Panc1 (cell line): Measurements from ENCODE around the gene CADM4. TPM values are rescaled to one million over a fixed set of nuclear protein-coding genes. Genes with fewer than 3 reads are reported as not detected.

Experiments
- ATAC-seq: fragments of 200-7000 bp; cut with Tn5 transposase; 2 replicates; pipeline ENCODE4 v1.9.1; 2020; ENCODE audit warnings: mild to moderate bottlenecking, moderate library complexity
- BruUV-seq: library from RNA; stranded (reverse); fragments of 400-500 nt; replicated peaks from 2 replicates; lab custom pipeline; 2021; lab: Mats Ljungman, UMichigan
- CTCF ChIA-PET: fragments of 300-600 bp; sonication (Branson Sonifier 250); formaldehyde crosslinking; loops from one replicate; lab custom pipeline; 2022; ENCODE audit warnings: antibody characterized with exemption; lab: Charles Lee
- POLR2A ChIA-PET: fragments of 300-600 bp; sonication (Branson Sonifier 250); formaldehyde crosslinking; loops from one replicate; lab custom pipeline; 2022; ENCODE audit warnings: antibody characterized with exemption; lab: Charles Lee
- DNase-seq: peaks from one replicate; pipeline ENCODE4 v3.0.0-alpha.2; 2010; ENCODE audit warnings: low read depth, low spot score
- H3K27ac ChIP-seq: 2 replicates; pipeline ENCODE4 v1.5.1; 2011; ENCODE audit warnings: mild to moderate bottlenecking, low read length, inconsistent platforms
- H3K27me3 ChIP-seq: fragments of 200-500 bp; sonication (Bioruptor generic); 2 replicates; pipeline ENCODE4 v1.6.0; 2014; ENCODE audit warnings: low read length, inconsistent platforms; ENCODE audit not compliant: control insufficient read depth, insufficient read depth
- H3K36me3 ChIP-seq: fragments of 200-500 bp; sonication (Bioruptor generic); 2 replicates; pipeline ENCODE4 v1.5.1; 2014; ENCODE audit warnings: inconsistent platforms, mild to moderate bottlenecking, low read length, moderate library complexity; ENCODE audit not compliant: control insufficient read depth, insufficient read depth
- H3K4me1 ChIP-seq: 2 replicates; pipeline ENCODE4 v1.5.1; 2011; ENCODE audit warnings: inconsistent platforms, mild to moderate bottlenecking, low read length, moderate library complexity; ENCODE audit not compliant: control insufficient read depth, insufficient read depth
- H3K4me3 ChIP-seq, 2 experiments: 2 replicates each; pipeline ENCODE4 v1.5.1; 2011 to 2012; ENCODE audit warnings: low read depth in 2 of 2, low read length in 2 of 2, mild to moderate bottlenecking in 2 of 2, inconsistent platforms in 1 of 2, moderate library complexity in 1 of 2
- H3K9me3 ChIP-seq: fragments of 200-500 bp; sonication (Bioruptor generic); 2 replicates; pipeline ENCODE4 v1.5.1; 2014; ENCODE audit warnings: low read depth, mild to moderate bottlenecking, inconsistent platforms, low read length, moderate library complexity; ENCODE audit not compliant: control insufficient read depth, insufficient read depth
- POLR2AphosphoS5 ChIP-seq: IDR thresholded peaks from 2 replicates; pipeline ENCODE4 v1.6.1; 2012; ENCODE audit warnings: mild to moderate bottlenecking, low read depth, low read length, moderate library complexity
- SIN3A ChIP-seq: IDR thresholded peaks from 2 replicates; pipeline ENCODE4 v1.6.1; 2012; ENCODE audit warnings: low read depth, mild to moderate bottlenecking, low read length, moderate library complexity, borderline replicate concordance; ENCODE audit not compliant: insufficient read depth
- TCF7L2 ChIP-seq: IDR thresholded peaks from 2 replicates; pipeline ENCODE4 v1.6.1; 2011; ENCODE audit warnings: mild to moderate bottlenecking, low read depth, low read length, inconsistent platforms
- in situ Hi-C: cut with HindIII; loops from 2 replicates; pipeline ENCODE4 v1.10.0; 2016; ENCODE audit warnings: low sequenced_read_pairs, low pct_unique_long_range_greater_than_20kb
- intact Hi-C: fragments of 100-400 bp; cut with micrococcal nuclease; formaldehyde crosslinking; loops from one replicate; pipeline ENCODE4 v1.10.0; 2022; ENCODE audit not compliant: unreplicated experiment
- total RNA-seq: library from RNA; stranded (reverse); gene quantifications from one replicate; pipeline ENCODE4 v1.2.1, GENCODE V29; 2021; ENCODE audit not compliant: unreplicated experiment
- TF ChIP-seq, protein P1 (sequence below), 2 experiments: IDR thresholded peaks; 2 replicates each; pipeline ENCODE4 v1.6.1; 2011 to 2012; ENCODE audit warnings: low read depth in 2 of 2, control low read depth in 1 of 2, low read length in 1 of 2, mild to moderate bottlenecking in 1 of 2, moderate library complexity in 1 of 2; ENCODE audit not compliant: insufficient read depth in 1 of 2
- TF ChIP-seq, protein P2 (sequence below): fragments of 450-650 bp; IDR thresholded peaks from 2 replicates; pipeline ENCODE4 v1.5.1; 2017; ENCODE audit warnings: mild to moderate bottlenecking

The CADM4 gene
- total RNA-seq, 1 experiment from 2014 or later: 2.7 TPM

DNA sequence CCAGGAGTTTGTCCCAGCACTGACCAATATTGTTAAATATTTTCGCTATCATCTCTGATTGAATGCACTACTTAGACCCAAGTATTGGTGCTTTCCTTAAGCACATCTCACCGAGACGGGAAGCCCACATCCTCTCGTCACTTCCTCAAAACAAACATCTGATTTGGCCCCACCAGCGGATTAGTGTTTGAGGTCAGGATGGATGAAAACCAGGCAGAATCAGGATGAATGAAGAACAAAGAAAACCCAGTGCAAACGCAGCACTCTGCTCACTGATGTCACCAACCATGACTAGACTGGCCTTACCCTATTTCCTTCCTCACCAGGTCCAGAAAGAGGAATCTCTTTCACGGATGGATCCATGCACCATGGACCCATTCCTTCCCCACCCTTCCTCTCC lies 24.4 kb upstream of the CADM4 start:
- in situ Hi-C loops: no loop called here
- H3K27ac ChIP-seq: no peak overlapping the region
- TF ChIP-seq, protein P1, sequence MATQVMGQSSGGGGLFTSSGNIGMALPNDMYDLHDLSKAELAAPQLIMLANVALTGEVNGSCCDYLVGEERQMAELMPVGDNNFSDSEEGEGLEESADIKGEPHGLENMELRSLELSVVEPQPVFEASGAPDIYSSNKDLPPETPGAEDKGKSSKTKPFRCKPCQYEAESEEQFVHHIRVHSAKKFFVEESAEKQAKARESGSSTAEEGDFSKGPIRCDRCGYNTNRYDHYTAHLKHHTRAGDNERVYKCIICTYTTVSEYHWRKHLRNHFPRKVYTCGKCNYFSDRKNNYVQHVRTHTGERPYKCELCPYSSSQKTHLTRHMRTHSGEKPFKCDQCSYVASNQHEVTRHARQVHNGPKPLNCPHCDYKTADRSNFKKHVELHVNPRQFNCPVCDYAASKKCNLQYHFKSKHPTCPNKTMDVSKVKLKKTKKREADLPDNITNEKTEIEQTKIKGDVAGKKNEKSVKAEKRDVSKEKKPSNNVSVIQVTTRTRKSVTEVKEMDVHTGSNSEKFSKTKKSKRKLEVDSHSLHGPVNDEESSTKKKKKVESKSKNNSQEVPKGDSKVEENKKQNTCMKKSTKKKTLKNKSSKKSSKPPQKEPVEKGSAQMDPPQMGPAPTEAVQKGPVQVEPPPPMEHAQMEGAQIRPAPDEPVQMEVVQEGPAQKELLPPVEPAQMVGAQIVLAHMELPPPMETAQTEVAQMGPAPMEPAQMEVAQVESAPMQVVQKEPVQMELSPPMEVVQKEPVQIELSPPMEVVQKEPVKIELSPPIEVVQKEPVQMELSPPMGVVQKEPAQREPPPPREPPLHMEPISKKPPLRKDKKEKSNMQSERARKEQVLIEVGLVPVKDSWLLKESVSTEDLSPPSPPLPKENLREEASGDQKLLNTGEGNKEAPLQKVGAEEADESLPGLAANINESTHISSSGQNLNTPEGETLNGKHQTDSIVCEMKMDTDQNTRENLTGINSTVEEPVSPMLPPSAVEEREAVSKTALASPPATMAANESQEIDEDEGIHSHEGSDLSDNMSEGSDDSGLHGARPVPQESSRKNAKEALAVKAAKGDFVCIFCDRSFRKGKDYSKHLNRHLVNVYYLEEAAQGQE (IDR thresholded peaks at IDR 0.05; ENCODE audit: insufficient read depth in 1 of 2, low read depth in 2 of 2, low read length in 1 of 2): no peak
- no peak for TF ChIP-seq POLR2AphosphoS5
- TF ChIP-seq SIN3A: no peak
- TF ChIP-seq TCF7L2: no peak
- TF ChIP-seq, protein P2, sequence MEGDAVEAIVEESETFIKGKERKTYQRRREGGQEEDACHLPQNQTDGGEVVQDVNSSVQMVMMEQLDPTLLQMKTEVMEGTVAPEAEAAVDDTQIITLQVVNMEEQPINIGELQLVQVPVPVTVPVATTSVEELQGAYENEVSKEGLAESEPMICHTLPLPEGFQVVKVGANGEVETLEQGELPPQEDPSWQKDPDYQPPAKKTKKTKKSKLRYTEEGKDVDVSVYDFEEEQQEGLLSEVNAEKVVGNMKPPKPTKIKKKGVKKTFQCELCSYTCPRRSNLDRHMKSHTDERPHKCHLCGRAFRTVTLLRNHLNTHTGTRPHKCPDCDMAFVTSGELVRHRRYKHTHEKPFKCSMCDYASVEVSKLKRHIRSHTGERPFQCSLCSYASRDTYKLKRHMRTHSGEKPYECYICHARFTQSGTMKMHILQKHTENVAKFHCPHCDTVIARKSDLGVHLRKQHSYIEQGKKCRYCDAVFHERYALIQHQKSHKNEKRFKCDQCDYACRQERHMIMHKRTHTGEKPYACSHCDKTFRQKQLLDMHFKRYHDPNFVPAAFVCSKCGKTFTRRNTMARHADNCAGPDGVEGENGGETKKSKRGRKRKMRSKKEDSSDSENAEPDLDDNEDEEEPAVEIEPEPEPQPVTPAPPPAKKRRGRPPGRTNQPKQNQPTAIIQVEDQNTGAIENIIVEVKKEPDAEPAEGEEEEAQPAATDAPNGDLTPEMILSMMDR: no peak
- no peak for ATAC-seq
- intact Hi-C loops: no loop called here
- no peaks in the 10 kb centered on the region for H3K27me3 ChIP-seq
- DNase-seq: no peak
- no peaks in the 10 kb centered on the region for H3K4me1 ChIP-seq
- POLR2A ChIA-PET: interaction anchor here (0.5 kb wide), 1 partner anchor 157 kb away, joined by 5 read pairs; no protein-coding TSS in a partner anchor
- CTCF ChIA-PET: no interaction called here
- BruUV-seq: no TSS peak
- H3K36me3 ChIP-seq: no peaks in the 10 kb centered on the region
- H3K4me3 ChIP-seq: no peak overlapping the region
- H3K9me3 ChIP-seq: no peaks in the 10 kb centered on the region

DNA sequence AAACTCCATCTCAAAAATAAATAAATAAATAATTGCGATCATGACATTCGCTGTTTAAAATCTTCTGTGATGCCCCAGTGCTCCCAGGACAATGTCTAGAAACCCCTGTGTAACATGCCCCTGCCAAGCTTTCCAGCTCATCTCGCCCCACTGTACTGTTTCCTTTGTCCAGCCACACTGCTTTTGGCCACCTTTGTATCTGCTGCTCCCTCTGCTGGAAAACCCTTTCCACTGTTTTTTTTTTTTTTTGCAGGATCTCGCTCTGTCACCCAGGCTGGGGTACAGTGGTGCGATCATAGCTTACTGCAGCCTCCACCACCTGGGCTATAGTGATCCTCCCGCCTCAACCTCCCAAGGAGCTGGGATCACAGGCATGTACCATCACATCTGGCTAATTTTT lies 22.8 kb upstream of the CADM4 start:
- Histone ChIP-seq H3K4me1 (no peaks in the 10 kb centered on the region), H3K4me3 (no peak overlapping the region), H3K27me3 (no peaks in the 10 kb centered on the region), H3K9me3 (no peaks in the 10 kb centered on the region), H3K36me3 (no peaks in the 10 kb centered on the region), H3K27ac (no peak overlapping the region)
- no peak for DNase-seq
- TF ChIP-seq, protein P2: peak; percentile 63
- no peak for TF ChIP-seq POLR2AphosphoS5
- no TSS peak for BruUV-seq
- intact Hi-C loops: no loop called here
- in situ Hi-C loops: no loop called here
- peak; percentile 71 for ATAC-seq
- ChIA-PET CTCF (interaction anchor here (0.5 to 0.7 kb wide), 4 partner anchors 44 to 441 kb away, joined by 3 to 6 read pairs (median 4); no protein-coding TSS in a partner anchor), POLR2A (interaction anchor here (0.7 kb wide), 1 partner anchor 87 kb away, joined by 3 read pairs; the partner anchor contains the start of gene XRCC1)
